Adipose tissue (tissue), 3 donors: Measurements from ENCODE around the gene CDC42BPG. TPM values are rescaled to one million over a fixed set of nuclear protein-coding genes. Genes with fewer than 3 reads are reported as not detected.
A peak's percentile ranks its signal among the peaks of the same experiment; 100 is the strongest.

Source experiments
- H3K27ac ChIP-seq: one replicate; pipeline ENCODE4 v1.5.1; 2013; ENCODE audit warnings: low read depth, low read length
- WGBS, 3 donors: extraction: QIAGEN DNeasy Blood & Tissue Kit; methylation state at CpG; one replicate each; pipeline ENCODE4 v1.1.7; 2013; 5-methylcytosine and 5-hydroxymethylcytosine counted together
- polyA plus RNA-seq, 3 donors: library from polyadenylated mRNA; stranded (reverse); fragments of 200-250 nt; gene quantifications; one replicate each; pipeline ENCODE4 v1.2.3, GENCODE V29; 2013
- donor health status: healthy with polysubstance abuse.
- donor health status: Bipolar disorder and iron deficiency.
- donor health status: healthy.

The CDC42BPG gene
- polyA plus RNA-seq, 3 donors: 0.90 to 9.7 (median 1.4) TPM

DNA sequence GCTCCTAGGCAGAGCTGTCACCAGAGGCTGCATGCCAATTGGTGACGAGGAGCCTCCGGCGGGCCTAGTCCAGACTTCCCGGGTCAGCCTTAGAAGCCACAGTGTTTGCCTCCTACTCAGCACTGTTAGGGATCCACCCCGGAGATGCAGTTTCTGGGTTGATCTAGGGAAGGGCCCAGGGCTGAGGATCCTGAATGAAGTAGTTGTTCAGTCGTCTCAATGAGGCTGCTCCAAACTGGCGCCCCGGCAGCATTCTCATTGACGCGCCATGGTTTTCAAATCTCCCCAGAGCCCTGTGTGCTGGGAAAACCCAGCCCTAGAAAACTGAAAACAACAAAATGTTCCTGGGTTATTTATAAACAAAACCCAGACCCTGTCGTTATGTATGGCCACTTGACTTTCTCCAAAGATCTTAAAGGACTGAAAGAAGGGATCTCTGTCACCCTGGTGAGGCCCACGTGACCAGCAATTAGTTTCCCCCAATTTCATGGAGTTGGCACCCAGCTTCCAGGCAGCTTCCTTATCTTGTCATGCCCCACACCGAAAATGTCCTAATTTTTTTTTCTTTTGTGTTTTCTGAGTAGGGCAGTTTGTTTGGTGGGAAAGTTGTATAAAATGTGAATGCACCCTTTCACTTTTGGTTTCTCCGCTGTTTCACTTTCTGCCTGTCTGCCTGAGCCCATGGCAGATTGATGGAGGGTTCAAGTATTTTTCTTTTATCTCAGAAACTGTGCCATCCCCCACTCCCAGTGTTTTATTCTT, 36.0 kb upstream of the CDC42BPG start:
- 57 to 84% (median 57%) methylated on average over 14 of the region's 14 CpGs for WGBS, 3 donors
- no peak overlapping the region for H3K27ac ChIP-seq

DNA sequence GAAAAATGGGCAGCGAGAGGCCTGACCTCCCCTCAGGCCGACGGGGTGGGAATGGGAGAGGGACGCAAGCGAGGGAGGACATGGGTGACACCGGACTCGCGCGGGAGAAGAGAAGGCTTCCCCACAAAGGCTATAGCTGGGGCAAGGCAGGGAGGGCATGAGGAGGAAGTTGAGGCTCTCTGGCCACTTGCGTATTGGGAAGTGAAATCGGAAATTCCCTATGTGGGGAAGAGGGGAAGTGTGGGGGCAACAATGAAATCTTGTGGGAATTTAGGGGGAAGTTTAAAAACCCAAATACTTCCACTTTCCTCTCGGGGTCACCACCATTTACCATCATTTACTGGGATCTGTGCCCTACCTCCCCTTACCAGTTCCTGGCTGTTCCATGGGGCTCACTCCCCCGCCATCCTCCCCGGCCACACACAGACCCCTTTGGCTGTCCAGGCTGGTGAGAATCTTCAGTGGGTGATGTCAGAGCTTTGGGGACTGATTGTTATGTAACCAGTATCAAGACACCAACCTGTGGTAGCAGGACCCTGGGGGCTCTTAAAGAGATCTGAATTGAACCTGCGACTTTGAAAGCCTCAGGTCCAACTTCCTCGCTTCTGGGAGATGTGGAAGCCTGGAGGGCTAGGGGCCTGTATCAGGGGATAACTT, 34.9 kb upstream of the CDC42BPG start:
- WGBS, 3 donors: 13 to 16% (median 13%) methylated on average over 16 of the region's 16 CpGs
- H3K27ac ChIP-seq: peak overlapping the region; percentile 92

DNA sequence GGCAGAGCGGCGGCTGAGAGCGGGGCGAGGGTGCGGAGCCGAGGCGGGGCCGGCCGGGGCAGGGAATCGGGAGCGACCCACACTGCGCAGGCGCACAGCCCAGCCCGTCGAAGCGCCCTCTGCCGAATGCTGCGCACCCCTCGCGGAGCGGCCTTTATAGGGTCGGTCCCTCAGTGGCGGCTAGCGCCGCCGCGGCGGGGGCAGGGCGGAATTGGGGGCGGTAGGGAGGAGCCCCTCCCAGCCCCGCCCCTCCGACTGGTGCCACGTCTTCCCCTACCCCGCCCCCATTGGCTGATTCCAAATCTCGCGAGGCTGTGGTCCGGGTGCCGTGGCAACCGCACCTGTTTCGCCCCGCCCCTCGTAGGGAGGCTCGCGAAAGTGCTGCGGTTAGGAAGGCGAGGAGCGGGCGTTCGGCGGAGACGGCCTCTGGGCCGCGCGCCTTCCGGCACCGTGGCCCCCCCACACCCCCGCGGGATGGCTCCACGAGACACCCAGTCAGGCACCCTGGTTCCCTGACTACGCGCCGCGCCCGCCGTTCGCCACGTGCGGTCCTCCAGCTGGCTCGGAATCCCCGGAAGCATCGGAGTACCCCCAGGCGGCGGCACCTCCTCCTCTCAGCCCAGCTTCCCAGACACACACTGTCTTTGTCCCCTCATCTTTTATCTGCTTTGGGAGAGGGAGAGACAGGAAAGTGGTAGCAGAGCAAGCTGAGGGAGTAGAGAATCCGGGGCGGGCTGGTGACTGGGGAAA, 34.2 kb upstream of the CDC42BPG start, which contains the start of gene EHD1:
EHD1 (minus strand) TSS at position 128 of the 750 bp plus-strand sequence. CDS start 157 bp downstream, outside the sequence.
- 0% methylated on average over 48 to 75 of the region's 75 CpGs for WGBS, 3 donors
- peak within 1 kb of the TSS; percentile 92 for H3K27ac ChIP-seq

DNA sequence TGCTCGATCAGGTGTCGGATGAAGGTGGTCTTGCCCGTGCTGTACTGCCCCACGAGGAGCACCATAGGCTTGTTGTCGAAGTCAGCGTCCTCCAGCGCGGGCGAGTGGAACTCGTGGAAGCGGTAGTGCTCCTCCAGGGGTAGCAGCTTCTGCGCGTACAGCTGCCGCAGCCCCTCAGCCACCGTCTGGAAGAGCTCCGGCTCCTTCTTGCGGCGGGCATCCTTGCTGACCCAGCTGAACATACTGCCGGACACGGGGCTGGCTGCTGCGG, 33.7 kb upstream of the CDC42BPG start:
- 0 to 1% (median 0%) methylated on average over 18 to 21 of the region's 21 CpGs for WGBS, 3 donors
- H3K27ac ChIP-seq: peak overlapping the region; percentile 69

DNA sequence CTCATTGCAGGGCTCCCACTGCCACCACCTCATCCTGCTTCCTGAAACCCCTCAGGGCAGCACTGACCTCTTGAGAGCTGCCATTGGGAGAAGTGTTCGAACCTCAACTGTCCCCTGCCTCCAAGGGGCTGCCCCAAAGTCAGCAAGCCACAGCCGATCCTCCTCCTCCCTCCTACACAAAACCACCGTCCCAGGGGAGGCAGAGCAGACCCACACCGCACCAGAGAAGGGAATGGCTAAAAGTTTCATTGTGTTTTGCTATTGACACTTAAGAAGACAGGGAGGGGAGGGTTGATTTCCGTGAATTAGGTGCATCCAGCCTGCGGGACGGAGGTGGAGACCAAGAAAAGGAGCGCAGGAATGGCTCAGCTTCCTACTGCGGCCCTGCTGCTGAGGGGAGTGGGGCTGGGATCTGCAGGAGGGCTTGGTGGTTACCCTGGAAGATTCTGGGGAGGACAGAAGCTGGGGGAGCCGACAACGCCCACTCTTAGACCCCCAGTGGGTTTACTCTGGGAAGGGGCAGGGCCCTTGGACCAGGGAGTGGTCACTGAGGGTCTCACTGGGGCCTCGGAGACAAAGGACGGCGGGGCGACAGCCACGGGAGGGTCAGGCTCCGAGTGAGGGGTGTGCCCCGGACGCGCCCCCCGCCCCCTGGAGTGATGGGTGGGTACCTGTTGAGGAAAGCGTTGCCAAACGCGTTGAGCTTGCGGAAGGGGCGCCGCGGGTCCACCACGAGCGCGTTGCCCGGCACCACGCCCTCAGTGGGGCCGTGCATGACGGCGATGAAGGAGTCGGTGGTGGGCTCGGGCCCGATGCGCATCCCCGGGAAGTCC, 33.2 kb upstream of the CDC42BPG start:
- H3K27ac ChIP-seq: peak overlapping the region; percentile 69
- WGBS, 3 donors: 0 to 2% (median 1%) methylated on average over 41 of the region's 41 CpGs

DNA sequence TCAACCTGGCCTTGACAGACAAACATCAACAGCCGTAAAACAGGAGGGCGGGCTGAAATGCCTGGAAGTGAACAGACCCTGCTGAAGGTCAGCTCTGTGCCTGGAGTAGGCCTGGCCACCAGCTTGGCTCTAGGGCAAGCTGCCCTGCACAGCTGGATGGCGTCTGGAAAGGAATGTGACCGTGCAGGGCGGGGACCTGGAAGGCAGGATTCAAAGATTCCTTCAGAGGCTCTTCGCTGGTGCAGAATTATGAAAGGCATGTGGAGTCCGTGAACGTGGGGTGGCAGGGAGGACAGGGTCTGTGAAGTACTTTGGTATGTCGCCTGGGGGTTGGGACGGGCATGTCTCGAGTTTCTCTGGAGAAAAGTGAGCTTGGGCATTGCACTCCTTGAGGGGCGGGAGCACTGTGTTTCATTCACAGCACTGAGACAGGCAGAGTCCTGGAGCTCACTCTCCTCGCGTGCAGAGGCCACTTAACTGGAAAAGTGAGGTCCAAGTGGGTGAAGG, 32.4 kb upstream of the CDC42BPG start:
- H3K27ac ChIP-seq: no peak overlapping the region
- 12 to 38% (median 24%) methylated on average over 14 of the region's 14 CpGs for WGBS, 3 donors

DNA sequence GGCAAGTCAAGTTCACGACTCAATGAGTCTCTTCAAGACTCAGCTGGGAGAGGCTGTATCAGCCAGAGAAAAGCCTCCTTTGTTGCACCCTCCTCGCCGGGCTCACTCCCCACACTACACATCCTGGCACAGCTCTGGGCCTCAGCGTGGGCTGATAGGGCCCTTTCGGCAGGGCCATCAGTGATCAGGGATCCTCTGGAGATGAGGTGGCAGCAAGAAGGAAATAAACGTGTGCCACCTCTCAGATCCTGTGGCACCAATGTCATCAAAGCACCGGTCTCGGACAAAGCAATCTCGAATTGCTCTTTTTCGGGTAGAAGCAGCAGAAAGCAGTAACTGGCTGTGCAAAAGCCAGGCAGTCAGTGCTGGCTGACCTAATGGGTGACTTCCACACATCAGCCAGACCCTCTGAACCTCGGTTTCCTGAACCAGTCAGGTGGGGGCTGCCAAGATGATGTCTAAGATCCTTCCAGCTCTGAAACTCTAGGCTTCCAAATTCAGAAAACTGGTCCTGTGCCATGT, 31.8 kb upstream of the CDC42BPG start:
- WGBS, 3 donors: 34 to 66% (median 36%) methylated on average over 11 of the region's 11 CpGs

DNA sequence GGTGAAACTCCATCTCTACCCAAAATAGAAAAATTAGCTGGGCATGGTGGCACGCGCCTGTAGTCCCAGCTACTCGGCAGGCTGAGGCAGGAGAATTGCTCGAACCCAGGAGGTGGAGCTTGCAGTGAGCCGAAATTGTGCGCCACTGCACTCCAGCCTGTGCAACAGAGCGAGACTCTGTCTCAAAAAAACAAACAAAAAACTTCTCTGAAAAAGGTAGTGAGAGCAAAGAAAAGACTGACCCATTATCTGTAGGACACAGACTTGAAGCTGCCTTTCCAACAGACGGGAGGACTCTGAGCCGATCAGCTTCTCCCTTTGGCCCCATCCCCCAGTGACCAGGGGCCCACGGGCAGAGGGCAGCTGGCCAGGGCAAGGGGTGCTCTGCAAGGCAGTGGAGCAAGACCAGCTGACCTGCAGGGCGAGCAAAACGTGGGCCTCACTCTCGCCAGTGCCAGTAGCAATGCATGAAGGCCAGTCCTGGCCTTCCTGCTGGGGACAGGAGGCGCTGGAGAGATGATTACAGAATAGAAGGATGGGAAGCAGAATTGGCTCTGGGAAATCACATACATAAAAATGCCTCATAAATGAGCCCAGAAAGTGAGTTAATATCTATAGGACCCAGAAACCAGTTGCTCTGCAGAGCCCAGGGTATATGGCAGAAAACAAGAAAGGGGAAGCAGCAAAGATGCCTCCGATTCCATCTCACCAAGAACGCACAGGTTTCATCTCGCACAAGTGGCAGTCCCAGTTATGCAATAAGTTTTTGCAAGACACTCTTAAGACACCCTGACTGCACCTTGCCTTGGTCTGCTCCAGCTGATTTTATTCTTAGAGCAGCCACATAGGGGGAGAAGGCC, 31.1 kb upstream of the CDC42BPG start:
- H3K27ac ChIP-seq: no peak overlapping the region
- 64 to 78% (median 68%) methylated on average over 17 of the region's 17 CpGs for WGBS, 3 donors

More for the DNA sequence above, 31.8 kb upstream of the CDC42BPG start:
- no peak overlapping the region for H3K27ac ChIP-seq

DNA sequence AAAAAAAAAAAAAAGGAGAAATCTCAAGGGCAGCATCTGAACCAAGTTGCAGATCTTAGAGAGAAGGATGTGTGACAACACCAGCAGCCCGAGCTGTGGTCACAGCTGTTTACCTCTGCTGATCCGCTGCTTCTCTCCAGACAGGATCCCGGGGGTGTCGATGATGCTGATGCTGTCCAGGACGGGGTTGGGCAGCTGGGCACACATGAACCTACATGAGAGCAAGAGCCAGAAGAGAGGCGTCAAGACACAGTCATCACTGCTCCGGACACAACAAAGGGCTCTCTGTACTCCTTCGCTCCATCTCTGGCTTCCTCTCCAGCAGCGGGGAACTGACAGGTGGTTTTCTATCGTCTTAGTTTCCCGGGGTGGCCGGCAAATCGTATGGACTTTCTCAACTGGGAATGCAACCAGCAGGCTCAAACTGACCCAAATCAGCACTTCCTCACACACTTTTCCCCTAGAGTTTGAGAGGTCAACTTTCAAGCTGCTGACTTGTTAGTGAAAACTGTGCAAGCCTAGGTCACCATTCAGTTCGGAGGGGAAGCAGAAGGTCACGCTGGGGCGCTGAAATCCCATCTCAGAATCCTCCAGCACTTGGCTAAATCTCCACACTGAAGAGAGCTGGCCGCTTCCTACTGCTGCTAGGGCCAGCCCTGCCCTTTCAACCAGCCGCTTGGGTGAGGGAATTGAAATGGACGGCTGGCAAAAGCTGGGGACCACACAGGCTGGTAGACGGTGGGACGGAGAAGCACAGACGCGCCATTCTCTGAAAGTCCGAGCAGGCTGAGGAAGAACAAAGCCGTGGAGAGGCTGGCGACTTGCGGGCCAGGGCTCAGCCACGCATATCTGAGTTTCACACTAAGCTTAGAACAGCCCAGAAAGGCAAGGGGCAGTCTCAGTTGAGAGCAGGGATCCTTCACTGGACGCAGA, 30.1 kb upstream of the CDC42BPG start:
- WGBS, 3 donors: 73 to 87% (median 78%) methylated on average over 29 of the region's 29 CpGs
- H3K27ac ChIP-seq: no peak overlapping the region

DNA sequence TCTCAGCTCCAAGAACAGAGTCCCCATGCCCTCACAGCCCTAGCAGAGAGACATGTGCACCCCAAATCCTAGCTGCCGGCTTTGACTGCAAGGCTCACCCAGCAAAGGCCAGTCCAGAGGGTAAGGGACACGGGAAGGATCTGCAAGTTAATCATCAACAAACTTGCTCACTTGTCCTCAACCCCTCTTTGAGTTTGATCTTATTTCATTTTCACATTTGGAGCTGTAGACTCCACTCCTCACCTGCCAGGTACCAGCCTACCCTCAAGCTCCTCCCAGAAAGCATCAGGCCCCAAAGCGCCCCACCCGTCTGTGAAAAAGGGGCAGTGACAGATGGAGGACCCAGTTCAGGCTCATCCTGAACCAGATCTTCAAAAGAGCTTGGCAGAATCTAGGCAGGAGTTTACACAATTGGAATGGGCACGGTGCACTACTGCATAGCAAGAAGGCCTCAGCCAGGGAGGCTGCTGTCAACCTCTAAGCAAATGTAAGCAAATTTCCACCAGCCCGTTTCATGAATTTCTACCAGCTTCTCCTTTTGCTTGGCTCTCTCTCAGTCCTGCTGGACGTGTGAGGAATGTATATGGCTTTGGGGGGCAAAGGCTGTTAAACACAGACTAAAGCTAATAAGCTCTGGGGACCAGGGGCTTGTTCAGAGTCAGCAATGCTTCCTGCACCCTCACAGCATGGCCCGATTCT, 28.5 kb upstream of the CDC42BPG start:
- no peak overlapping the region for H3K27ac ChIP-seq

DNA sequence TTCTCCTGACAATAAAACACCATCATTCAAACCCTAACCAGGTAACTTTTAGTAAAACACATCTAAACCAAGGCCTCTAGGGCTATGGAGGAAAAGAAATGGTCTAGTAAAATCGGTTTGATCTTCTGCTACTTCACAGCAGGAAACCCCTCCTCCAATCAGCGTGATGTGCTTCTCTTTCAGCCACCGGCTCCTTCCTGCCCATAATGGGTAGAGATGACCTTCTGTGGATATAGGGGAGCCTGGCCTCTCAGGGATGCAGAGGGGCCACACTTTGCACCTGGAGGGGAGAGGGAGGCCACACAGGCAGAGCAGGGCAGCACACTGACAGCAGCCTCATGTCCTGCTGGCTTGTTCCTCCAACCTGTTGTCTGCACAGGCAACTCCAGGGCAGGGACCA, 27.0 kb upstream of the CDC42BPG start:
- no peak overlapping the region for H3K27ac ChIP-seq
- 39 to 63% (median 41%) methylated on average over 3 of the region's 3 CpGs for WGBS, 3 donors

More for the DNA sequence above, 28.5 kb upstream of the CDC42BPG start:
- WGBS, 3 donors: 76 to 86% (median 80%) methylated on average over 8 of the region's 8 CpGs

DNA sequence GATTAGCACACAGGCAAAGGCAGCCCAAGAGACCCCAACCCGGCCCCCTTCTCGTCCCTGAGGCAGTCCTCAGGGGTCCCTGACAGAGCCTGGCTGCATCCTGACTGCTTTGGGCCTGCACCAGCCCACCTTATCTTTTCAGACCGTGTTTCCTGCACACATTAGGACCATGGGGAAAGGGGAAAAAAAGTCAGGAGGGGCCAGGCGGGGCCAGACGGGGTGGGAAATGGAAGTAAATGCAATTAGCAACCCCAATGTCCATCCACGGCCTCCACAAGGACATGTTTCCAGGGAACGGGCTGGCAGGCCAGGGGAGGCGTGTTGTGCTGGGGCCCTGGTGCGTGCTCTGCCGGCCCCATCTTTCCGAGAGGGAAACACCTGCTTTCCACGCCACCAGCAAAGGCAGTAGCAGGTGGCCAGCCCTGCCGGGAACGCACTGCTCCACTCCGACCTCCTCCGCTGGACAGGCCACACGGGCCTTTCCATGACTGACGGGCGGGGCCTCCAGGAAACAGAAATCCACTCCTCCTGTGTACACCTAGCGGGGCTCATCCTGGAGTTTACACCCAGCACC, 26.5 kb upstream of the CDC42BPG start:
- WGBS, 3 donors: 45 to 66% (median 49%) methylated on average over 20 of the region's 20 CpGs

DNA sequence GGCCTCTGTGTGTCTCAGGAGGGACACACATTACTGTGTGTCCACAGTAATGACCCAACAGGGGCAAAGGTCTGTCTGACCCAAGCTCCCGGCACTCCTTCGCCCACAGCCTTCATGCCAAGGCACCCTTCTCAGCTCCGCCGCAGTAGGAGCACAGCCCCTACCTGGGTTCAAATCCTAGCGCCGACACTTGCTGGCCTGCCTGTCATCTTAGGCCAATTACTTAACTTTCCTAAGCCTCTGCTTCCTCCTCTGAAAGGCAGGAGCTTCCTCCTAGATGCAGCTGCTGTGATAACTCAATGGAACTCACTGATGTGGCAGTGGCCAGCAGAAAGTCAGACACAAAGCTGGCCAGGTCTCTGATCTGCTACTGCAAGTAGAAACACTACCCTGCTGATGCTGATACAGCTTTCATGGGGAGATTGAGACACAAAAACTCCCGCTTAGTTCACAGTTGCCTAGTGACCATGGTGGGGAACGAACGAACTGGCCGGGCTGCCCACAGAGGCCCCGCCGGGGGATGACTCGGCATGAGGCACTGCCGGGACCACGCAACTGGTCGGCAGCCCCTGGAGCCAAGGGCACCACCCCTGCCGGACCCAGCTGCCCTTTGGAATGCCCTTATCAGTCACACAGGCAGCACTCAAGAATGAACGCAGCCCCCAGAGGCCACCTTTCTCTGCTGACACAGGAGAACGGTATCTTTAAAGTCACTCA, 25.9 kb upstream of the CDC42BPG start:
- H3K27ac ChIP-seq: peak overlapping the region; percentile 7
- WGBS, 3 donors: 22 to 56% (median 25%) methylated on average over 19 of the region's 19 CpGs

More for the DNA sequence above, 26.5 kb upstream of the CDC42BPG start:
- H3K27ac ChIP-seq: peak overlapping the region; percentile 7

DNA sequence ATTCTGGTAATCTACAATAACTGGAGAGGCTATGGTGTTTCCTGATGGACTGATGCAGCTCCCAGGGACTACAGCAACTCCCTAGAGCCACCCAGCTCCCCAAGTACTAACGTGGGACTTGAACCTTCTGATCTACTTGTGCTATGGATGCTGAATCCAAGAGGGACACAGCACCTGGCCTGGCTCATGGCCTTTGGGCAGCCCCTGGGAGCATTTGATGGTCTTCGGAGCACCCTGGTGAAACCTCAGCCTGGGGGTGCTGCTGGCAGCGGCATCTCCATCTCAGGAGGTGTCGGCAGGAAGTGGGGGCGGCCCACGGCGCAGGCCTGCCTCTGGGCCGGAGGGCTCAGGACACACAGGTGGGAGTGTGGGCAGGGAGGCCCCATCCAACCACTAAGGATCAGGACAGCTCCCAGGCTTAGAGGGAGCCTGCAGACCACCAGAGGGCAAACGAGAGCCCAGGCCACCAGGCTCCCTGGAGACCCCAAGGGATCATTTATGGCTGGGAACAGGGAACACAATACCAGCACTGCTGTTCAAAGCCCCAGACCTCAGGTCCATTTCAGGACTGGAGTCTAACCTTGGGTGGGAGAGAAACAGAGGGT, 25.2 kb upstream of the CDC42BPG start:
- WGBS, 3 donors: 47 to 62% (median 54%) methylated on average over 9 of the region's 9 CpGs
- no peak overlapping the region for H3K27ac ChIP-seq
